Fibroblast of lung (primary cell): Measurements from ENCODE around the gene MICB.

Source experiments
- CTCF ChIP-seq, 2 donors: IDR thresholded peaks in 1 of 2; conservative IDR thresholded peaks in 1 of 2; 1 replicate in 1 of 2; 2 replicates in 1 of 2; pipeline ENCODE4 v1.5.1; 2011 to 2012; ENCODE audit warnings: low read length in 2 of 2, control low read depth in 1 of 2, inconsistent platforms in 1 of 2, low read depth in 1 of 2, mild to moderate bottlenecking in 1 of 2
- EZH2 ChIP-seq: IDR thresholded peaks from 2 replicates; pipeline ENCODE4 v1.5.1; 2012; ENCODE audit warnings: low read length, control low read depth, mild to moderate bottlenecking; ENCODE audit errors: missing control alignments

- TF ChIP-seq CTCF (conservative IDR thresholded peaks at IDR 0.05 in 1 of 2, IDR thresholded peaks at IDR 0.05 in 1 of 2; ENCODE audit: low read depth in 1 of 2, low read length in 2 of 2) (no peak), EZH2 (no peak)
These were observed 4.6 kb downstream of the MICB start for GRCh38 chr6:31502586-31502985.
